ENCODE results near the gene CREB3L4.

DNA sequence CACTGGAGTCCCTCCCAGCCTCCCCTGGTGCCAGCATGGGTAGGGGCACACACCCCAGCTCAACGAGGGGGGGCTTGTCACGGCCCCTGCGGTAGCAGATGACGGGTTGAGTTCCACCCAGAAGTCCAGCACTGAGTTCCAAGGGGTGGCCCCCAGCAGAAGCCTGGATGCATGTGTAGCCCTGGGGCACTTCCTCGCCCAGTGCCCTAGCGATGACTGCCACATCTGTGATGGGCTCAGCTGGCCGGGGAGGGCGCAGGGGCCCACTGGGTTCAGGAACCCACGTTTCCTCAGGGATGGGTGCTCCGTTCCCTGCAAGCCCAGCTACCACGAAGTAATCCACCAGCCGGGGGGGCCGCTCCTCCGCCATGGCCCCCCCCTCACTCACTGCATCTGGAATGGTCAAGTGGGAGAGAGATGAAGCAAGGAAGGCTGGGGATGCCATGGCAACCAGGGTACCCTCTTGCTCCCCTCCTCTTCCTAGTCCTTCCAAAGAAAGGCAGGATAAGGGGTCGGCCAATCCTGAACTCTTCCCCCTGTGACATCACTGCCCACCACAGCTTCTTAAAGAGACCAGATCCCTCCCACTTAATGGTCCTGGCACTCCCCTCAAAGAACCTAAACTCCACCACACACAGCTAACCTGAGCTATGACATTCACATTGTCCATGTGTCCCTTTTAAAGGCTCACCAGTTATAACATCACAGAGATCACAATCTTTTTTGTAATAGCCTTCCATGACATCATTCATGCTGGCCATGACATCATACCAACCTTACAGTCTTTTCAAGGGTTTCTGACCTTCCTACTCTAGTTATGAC, 23.5 kb upstream of the CREB3L4 start:
- no peak for TF ChIP-seq EZH2 (IDR thresholded peaks at IDR 0.05; ENCODE audit: low read depth)
- TF ChIP-seq, protein P1, sequence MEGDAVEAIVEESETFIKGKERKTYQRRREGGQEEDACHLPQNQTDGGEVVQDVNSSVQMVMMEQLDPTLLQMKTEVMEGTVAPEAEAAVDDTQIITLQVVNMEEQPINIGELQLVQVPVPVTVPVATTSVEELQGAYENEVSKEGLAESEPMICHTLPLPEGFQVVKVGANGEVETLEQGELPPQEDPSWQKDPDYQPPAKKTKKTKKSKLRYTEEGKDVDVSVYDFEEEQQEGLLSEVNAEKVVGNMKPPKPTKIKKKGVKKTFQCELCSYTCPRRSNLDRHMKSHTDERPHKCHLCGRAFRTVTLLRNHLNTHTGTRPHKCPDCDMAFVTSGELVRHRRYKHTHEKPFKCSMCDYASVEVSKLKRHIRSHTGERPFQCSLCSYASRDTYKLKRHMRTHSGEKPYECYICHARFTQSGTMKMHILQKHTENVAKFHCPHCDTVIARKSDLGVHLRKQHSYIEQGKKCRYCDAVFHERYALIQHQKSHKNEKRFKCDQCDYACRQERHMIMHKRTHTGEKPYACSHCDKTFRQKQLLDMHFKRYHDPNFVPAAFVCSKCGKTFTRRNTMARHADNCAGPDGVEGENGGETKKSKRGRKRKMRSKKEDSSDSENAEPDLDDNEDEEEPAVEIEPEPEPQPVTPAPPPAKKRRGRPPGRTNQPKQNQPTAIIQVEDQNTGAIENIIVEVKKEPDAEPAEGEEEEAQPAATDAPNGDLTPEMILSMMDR (conservative IDR thresholded peaks at IDR 0.05): no peak
